ENCODE results near the gene TRMO. TPM values are rescaled to one million over a fixed set of nuclear protein-coding genes. Genes with fewer than 3 reads are reported as not detected.

Gene TRMO
- total and polyA plus RNA-seq, 2 donors (not counting 1 experiment from before 2014, with no cell fraction given): 12.9 to 15.8 TPM

DNA sequence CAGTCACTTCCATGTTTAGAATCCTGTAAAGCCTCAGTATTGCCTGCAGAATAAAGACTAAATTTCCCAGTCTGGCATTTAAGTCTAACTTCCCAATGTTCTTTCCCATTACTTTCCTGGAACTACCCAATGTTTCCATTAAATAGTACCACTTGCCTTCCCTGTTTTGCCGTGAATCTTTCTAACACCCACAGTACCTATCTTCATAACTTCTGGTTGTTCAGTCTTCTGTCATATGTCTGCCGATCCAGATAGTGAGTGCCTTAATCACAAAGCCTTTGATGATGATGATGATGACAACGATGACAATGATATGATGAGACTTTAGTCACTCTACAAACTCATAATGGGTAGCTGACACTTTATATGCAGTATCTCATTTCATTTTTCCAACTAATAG is 22.3 kb upstream of the TRMO start:
- Histone ChIP-seq H3K4me3 (replicated peaks in 1 of 4; ENCODE audit: control extremely low read depth in 1 of 4, insufficient read depth in 1 of 4, low read depth in 3 of 4, low read length in 4 of 4) (no peak overlapping the region), H3K27me3 (ENCODE audit: control insufficient read depth, insufficient read depth, low read length) (peaks cover 16% of the 10 kb centered on the region)

DNA sequence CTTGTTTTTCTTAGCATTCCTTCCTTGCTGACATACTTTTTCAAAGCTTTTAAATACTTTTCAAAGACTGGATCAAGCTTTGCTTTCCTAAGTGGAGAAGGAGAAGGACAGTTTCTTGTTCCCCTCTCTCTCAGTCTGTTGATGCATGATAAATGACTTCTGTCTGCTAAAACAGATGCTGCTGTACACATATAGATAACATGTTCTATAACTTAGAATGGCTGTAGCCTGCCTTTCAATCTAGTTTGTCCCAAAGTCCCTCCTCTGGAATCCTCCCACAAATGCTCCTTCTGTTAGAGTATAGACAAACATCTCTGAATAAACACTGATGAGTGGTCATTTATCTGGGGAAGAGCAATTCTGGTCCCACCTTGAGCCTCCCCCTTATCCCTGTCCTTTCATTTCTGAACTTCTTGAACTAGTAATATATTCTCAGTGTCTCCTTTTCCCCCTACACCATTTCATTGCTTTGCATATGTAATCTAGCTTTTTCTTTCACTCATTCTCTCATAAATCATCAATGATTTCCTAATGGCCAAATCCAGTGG is 21.1 kb upstream of the TRMO start:
- Histone ChIP-seq H3K27me3 (ENCODE audit: control insufficient read depth, insufficient read depth, low read length) (peaks cover 26% of the 10 kb centered on the region), H3K79me2 (ENCODE audit: control insufficient read depth, insufficient read depth, low read length) (no peaks in the 10 kb centered on the region), H3K4me3 (replicated peaks in 1 of 4; ENCODE audit: control extremely low read depth in 1 of 4, insufficient read depth in 1 of 4, low read depth in 3 of 4, low read length in 4 of 4) (no peak overlapping the region), H3K9me3 (ENCODE audit: control insufficient read depth, insufficient read depth, low read depth, low read length) (no peaks in the 10 kb centered on the region), H3K36me3 (ENCODE audit: control insufficient read depth, insufficient read depth, low read length) (no peaks in the 10 kb centered on the region), H2AFZ (ENCODE audit: low read length) (no peak overlapping the region), H3K27ac (ENCODE audit: insufficient read depth, low read length) (no peak overlapping the region), H4K20me1 (ENCODE audit: control insufficient read depth, extremely low read depth, insufficient read depth, low read length) (no peaks in the 10 kb centered on the region), H3K4me2 (ENCODE audit: extremely low read depth, insufficient read depth, low read length) (no peak overlapping the region), H3K4me1 (ENCODE audit: control insufficient read depth, extremely low read depth, insufficient read depth, low read length) (no peaks in the 10 kb centered on the region), H3K9ac (ENCODE audit: insufficient read depth, low read length) (no peak overlapping the region)
- no peak for DNase-seq (ENCODE audit: low read depth in 2 of 2)
- TF ChIP-seq, protein P1, sequence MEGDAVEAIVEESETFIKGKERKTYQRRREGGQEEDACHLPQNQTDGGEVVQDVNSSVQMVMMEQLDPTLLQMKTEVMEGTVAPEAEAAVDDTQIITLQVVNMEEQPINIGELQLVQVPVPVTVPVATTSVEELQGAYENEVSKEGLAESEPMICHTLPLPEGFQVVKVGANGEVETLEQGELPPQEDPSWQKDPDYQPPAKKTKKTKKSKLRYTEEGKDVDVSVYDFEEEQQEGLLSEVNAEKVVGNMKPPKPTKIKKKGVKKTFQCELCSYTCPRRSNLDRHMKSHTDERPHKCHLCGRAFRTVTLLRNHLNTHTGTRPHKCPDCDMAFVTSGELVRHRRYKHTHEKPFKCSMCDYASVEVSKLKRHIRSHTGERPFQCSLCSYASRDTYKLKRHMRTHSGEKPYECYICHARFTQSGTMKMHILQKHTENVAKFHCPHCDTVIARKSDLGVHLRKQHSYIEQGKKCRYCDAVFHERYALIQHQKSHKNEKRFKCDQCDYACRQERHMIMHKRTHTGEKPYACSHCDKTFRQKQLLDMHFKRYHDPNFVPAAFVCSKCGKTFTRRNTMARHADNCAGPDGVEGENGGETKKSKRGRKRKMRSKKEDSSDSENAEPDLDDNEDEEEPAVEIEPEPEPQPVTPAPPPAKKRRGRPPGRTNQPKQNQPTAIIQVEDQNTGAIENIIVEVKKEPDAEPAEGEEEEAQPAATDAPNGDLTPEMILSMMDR (conservative IDR thresholded peaks at IDR 0.05 in 1 of 2, IDR thresholded peaks at IDR 0.05 in 1 of 2; ENCODE audit: low read depth in 1 of 2, low read length in 2 of 2): no peak
- no peak for TF ChIP-seq EZH2 (IDR thresholded peaks at IDR 0.05; ENCODE audit: low read length, missing control alignments)

More for the DNA sequence above, 22.3 kb upstream of the TRMO start:
- Histone ChIP-seq H4K20me1 (ENCODE audit: control insufficient read depth, extremely low read depth, insufficient read depth, low read length) (no peaks in the 10 kb centered on the region), H3K36me3 (ENCODE audit: control insufficient read depth, insufficient read depth, low read length) (no peaks in the 10 kb centered on the region), H3K4me1 (ENCODE audit: control insufficient read depth, extremely low read depth, insufficient read depth, low read length) (no peaks in the 10 kb centered on the region), H2AFZ (ENCODE audit: low read length) (no peak overlapping the region), H3K4me2 (ENCODE audit: extremely low read depth, insufficient read depth, low read length) (no peak overlapping the region), H3K9ac (ENCODE audit: insufficient read depth, low read length) (no peak overlapping the region), H3K79me2 (ENCODE audit: control insufficient read depth, insufficient read depth, low read length) (no peaks in the 10 kb centered on the region), H3K27ac (ENCODE audit: insufficient read depth, low read length) (no peak overlapping the region), H3K9me3 (ENCODE audit: control insufficient read depth, insufficient read depth, low read depth, low read length) (no peaks in the 10 kb centered on the region)
- DNase-seq (ENCODE audit: low read depth in 2 of 2): no peak
- TF ChIP-seq, protein P1 (conservative IDR thresholded peaks at IDR 0.05 in 1 of 2, IDR thresholded peaks at IDR 0.05 in 1 of 2; ENCODE audit: low read depth in 1 of 2, low read length in 2 of 2): no peak
- TF ChIP-seq EZH2 (IDR thresholded peaks at IDR 0.05; ENCODE audit: low read length, missing control alignments): no peak

DNA sequence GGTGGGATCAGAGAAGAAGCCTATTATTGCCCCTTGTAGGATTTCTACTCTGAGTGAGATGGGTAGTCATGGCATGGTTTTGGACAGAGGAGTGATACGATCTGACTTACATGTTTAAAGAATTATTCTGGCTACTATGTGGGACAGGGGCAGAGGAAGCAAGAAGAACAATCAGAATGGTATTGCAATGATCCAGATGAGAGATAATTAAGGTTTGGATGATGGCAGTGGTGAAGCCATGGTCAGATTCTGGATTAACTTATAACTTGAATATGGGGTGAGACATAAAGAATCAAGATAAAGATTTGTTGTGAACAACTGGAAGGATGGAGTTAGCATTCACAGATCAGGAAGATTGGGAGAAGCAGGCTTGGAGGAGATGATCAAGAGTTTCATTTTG is 19.0 kb upstream of the TRMO start:
- Histone ChIP-seq H3K9me3 (ENCODE audit: control insufficient read depth, insufficient read depth, low read depth, low read length) (no peaks in the 10 kb centered on the region), H3K4me3 (replicated peaks in 1 of 4; ENCODE audit: control extremely low read depth in 1 of 4, insufficient read depth in 1 of 4, low read depth in 3 of 4, low read length in 4 of 4) (no peak overlapping the region), H3K79me2 (ENCODE audit: control insufficient read depth, insufficient read depth, low read length) (no peaks in the 10 kb centered on the region), H3K9ac (ENCODE audit: insufficient read depth, low read length) (no peak overlapping the region), H3K27ac (ENCODE audit: insufficient read depth, low read length) (no peak overlapping the region), H3K27me3 (ENCODE audit: control insufficient read depth, insufficient read depth, low read length) (peaks cover 38% of the 10 kb centered on the region), H2AFZ (ENCODE audit: low read length) (no peak overlapping the region), H4K20me1 (ENCODE audit: control insufficient read depth, extremely low read depth, insufficient read depth, low read length) (no peaks in the 10 kb centered on the region), H3K4me1 (ENCODE audit: control insufficient read depth, extremely low read depth, insufficient read depth, low read length) (no peaks in the 10 kb centered on the region), H3K36me3 (ENCODE audit: control insufficient read depth, insufficient read depth, low read length) (no peaks in the 10 kb centered on the region), H3K4me2 (ENCODE audit: extremely low read depth, insufficient read depth, low read length) (no peak overlapping the region)
- DNase-seq (ENCODE audit: low read depth in 2 of 2): no peak
- TF ChIP-seq, protein P1 (conservative IDR thresholded peaks at IDR 0.05 in 1 of 2, IDR thresholded peaks at IDR 0.05 in 1 of 2; ENCODE audit: low read depth in 1 of 2, low read length in 2 of 2): no peak
- TF ChIP-seq EZH2 (IDR thresholded peaks at IDR 0.05; ENCODE audit: low read length, missing control alignments): no peak
